Suprapubic skin (tissue), 4 donors: ENCODE measurements around the gene LRMDA. TPM values are rescaled to one million over a fixed set of nuclear protein-coding genes. Genes with fewer than 3 reads are reported as not detected.

ENCODE experiments used
- DNase-seq, 2 donors: peaks; one replicate each; pipeline ENCODE4 v3.0.0-alpha.2; 2019; ENCODE audit warnings: low spot score in 2 of 2
- H3K27ac ChIP-seq: fragments of 200-600 bp; sonication (generic); one replicate; pipeline ENCODE4 v1.5.1; 2019
- H3K27me3 ChIP-seq: fragments of 200-600 bp; sonication (generic); one replicate; pipeline ENCODE4 v1.5.1; 2019
- H3K36me3 ChIP-seq: fragments of 200-600 bp; sonication (generic); one replicate; pipeline ENCODE4 v1.5.1; 2019
- H3K4me1 ChIP-seq: fragments of 200-600 bp; sonication (generic); one replicate; pipeline ENCODE4 v1.5.1; 2019
- H3K4me3 ChIP-seq: fragments of 200-600 bp; sonication (generic); one replicate; pipeline ENCODE4 v1.5.1; 2019; ENCODE audit warnings: mild to moderate bottlenecking
- H3K9me3 ChIP-seq: fragments of 200-600 bp; sonication (generic); one replicate; pipeline ENCODE4 v1.5.1; 2019
- CTCF ChIP-seq, 2 donors: fragments of 200-600 bp in 1 of 2; fragments of 450-650 bp in 1 of 2; sonication (generic) in 1 of 2; IDR thresholded peaks; one replicate each; pipeline ENCODE4 v1.5.1; 2016 to 2019; ENCODE audit warnings: antibody characterized with exemption in 2 of 2, mild to moderate bottlenecking in 1 of 2, moderate library complexity in 1 of 2
- EP300 ChIP-seq: sonication (generic); formaldehyde crosslinking; IDR thresholded peaks from one replicate; pipeline ENCODE4 v1.6.1; 2017; ENCODE audit warnings: antibody characterized with exemption
- POLR2A ChIP-seq, 2 donors: fragments of 450-650 bp; IDR thresholded peaks; one replicate each; pipeline ENCODE4 v1.6.1; 2017; ENCODE audit warnings: antibody characterized with exemption in 2 of 2, mild to moderate bottlenecking in 2 of 2, moderate library complexity in 2 of 2
- POLR2AphosphoS5 ChIP-seq, 3 donors: sonication (generic); formaldehyde crosslinking; IDR thresholded peaks; one replicate each; pipeline ENCODE4 v1.6.1; 2017; ENCODE audit warnings: antibody characterized with exemption in 3 of 3
- WGBS: methylation state at CpG from one replicate; pipeline ENCODE4 v1.1.5; 2018; 5-methylcytosine and 5-hydroxymethylcytosine counted together
- total RNA-seq, 4 donors: library from RNA; depleted of rRNA; stranded (reverse); fragments of >200 nt; gene quantifications; one replicate each; pipeline ENCODE4 v1.1.0, GENCODE V29; 2016

Gene LRMDA
- total RNA-seq, 4 donors from 2014 or later = 0.10 to 2.9 (median 1.9) TPM; not detected in 1

- peaks cover 2% of the 10 kb centered on the region for H3K9me3 ChIP-seq
- no peaks in the 10 kb centered on the region for H3K4me1 ChIP-seq
- no peak for DNase-seq
- TF ChIP-seq POLR2AphosphoS5 (IDR thresholded peaks at IDR 0.05) (no peak), CTCF (IDR thresholded peaks at IDR 0.05) (no peak), POLR2A (IDR thresholded peaks at IDR 0.05) (no peak), EP300 (no peak)
- no peak overlapping the region for H3K4me3 ChIP-seq
- H3K27ac ChIP-seq = no peak overlapping the region
- WGBS = 77% methylated on average over 4 of the region's 4 CpGs
- no peaks in the 10 kb centered on the region for H3K27me3 ChIP-seq
- H3K36me3 ChIP-seq = no peaks in the 10 kb centered on the region
Measured at GRCh38 chr10:75450075-75450445, 18.6 kb downstream of the LRMDA start.

- Histone ChIP-seq H3K9me3 (no peaks in the 10 kb centered on the region), H3K4me3 (no peak overlapping the region), H3K4me1 (no peaks in the 10 kb centered on the region), H3K27me3 (no peaks in the 10 kb centered on the region), H3K36me3 (no peaks in the 10 kb centered on the region), H3K27ac (no peak overlapping the region)
- TF ChIP-seq EP300 = no peak
- no peak for TF ChIP-seq POLR2AphosphoS5 (IDR thresholded peaks at IDR 0.05)
- no peak for TF ChIP-seq POLR2A (IDR thresholded peaks at IDR 0.05)
- no peak for TF ChIP-seq CTCF (IDR thresholded peaks at IDR 0.05)
- 85% methylated on average over 18 of the region's 18 CpGs for WGBS
- no peak for DNase-seq
Measured at GRCh38 chr10:75450644-75451640, 19.5 kb downstream of the LRMDA start.

- 64% methylated on average over 5 of the region's 5 CpGs for WGBS
- no peaks in the 10 kb centered on the region for H3K4me1 ChIP-seq
Measured at GRCh38 chr10:75451831-75452230, 20.4 kb downstream of the LRMDA start.

GRCh38 chr10:75452997-75453396, 21.6 kb downstream of the LRMDA start:
- 90% methylated on average over 1 of the region's 1 CpG for WGBS
- no peaks in the 10 kb centered on the region for H3K36me3 ChIP-seq
- no peak for TF ChIP-seq CTCF (IDR thresholded peaks at IDR 0.05)
- TF ChIP-seq POLR2AphosphoS5 (IDR thresholded peaks at IDR 0.05) = no peak
- TF ChIP-seq EP300 = no peak
- TF ChIP-seq POLR2A (IDR thresholded peaks at IDR 0.05) = no peak

More at GRCh38 chr10:75451831-75452230, 20.4 kb downstream of the LRMDA start:
- no peaks in the 10 kb centered on the region for H3K9me3 ChIP-seq
- no peak overlapping the region for H3K27ac ChIP-seq
- H3K4me3 ChIP-seq = no peak overlapping the region
- no peak for TF ChIP-seq POLR2A (IDR thresholded peaks at IDR 0.05)
- TF ChIP-seq POLR2AphosphoS5 (IDR thresholded peaks at IDR 0.05) = no peak
- no peaks in the 10 kb centered on the region for H3K36me3 ChIP-seq
- no peak for DNase-seq
- no peaks in the 10 kb centered on the region for H3K27me3 ChIP-seq

GRCh38 chr10:75456122-75456521, 24.7 kb downstream of the LRMDA start:
- H3K4me3 ChIP-seq = no peak overlapping the region
- no peak for TF ChIP-seq POLR2AphosphoS5 (IDR thresholded peaks at IDR 0.05)
- TF ChIP-seq EP300 = no peak
- TF ChIP-seq POLR2A (IDR thresholded peaks at IDR 0.05) = no peak
- TF ChIP-seq CTCF (IDR thresholded peaks at IDR 0.05) = no peak
- no peak overlapping the region for H3K27ac ChIP-seq
- no peaks in the 10 kb centered on the region for H3K9me3 ChIP-seq
- no peaks in the 10 kb centered on the region for H3K36me3 ChIP-seq
- no peaks in the 10 kb centered on the region for H3K4me1 ChIP-seq
- no peak for DNase-seq
- no peaks in the 10 kb centered on the region for H3K27me3 ChIP-seq
- WGBS = 88% methylated on average over 9 of the region's 9 CpGs

More at GRCh38 chr10:75452997-75453396, 21.6 kb downstream of the LRMDA start:
- no peaks in the 10 kb centered on the region for H3K4me1 ChIP-seq
- H3K27me3 ChIP-seq = no peaks in the 10 kb centered on the region
- no peaks in the 10 kb centered on the region for H3K9me3 ChIP-seq
- DNase-seq = no peak
- H3K27ac ChIP-seq = no peak overlapping the region
- no peak overlapping the region for H3K4me3 ChIP-seq
